Liver (tissue), 9 donors: ENCODE measurements around the gene MAP1S. TPM values are rescaled to one million over a fixed set of nuclear protein-coding genes. Genes with fewer than 3 reads are reported as not detected.
A peak's percentile ranks its signal among the peaks of the same experiment; 100 is the strongest.

ENCODE experiments used
- DNase-seq: peaks from one replicate; pipeline ENCODE4 v3.0.0-alpha.2; 2017; ENCODE audit warnings: low spot score
- H3K27ac ChIP-seq, 2 donors: one replicate each; pipeline ENCODE4 v1.7.0; 2013; ENCODE audit warnings: inconsistent platforms in 2 of 2, low read length in 2 of 2, control low read depth in 1 of 2, low read depth in 1 of 2, mild to moderate bottlenecking in 1 of 2
- H3K27me3 ChIP-seq, 4 donors: one replicate each; pipeline versions ENCODE4 v1.6.1 to v1.7.0; 2013; ENCODE audit warnings: low read length in 3 of 4, inconsistent platforms in 1 of 4, mild to moderate bottlenecking in 1 of 4, moderate library complexity in 1 of 4; ENCODE audit not compliant: control insufficient read depth in 4 of 4, insufficient read depth in 4 of 4
- H3K36me3 ChIP-seq, 4 donors: one replicate each; pipeline versions ENCODE4 v1.6.1 to v1.7.0; 2013; ENCODE audit warnings: low read length in 3 of 4, mild to moderate bottlenecking in 3 of 4, low read depth in 1 of 4, moderate library complexity in 1 of 4; ENCODE audit not compliant: control insufficient read depth in 4 of 4, insufficient read depth in 3 of 4
- H3K4me1 ChIP-seq, 4 donors: one replicate each; pipeline versions ENCODE4 v1.6.1 to v1.7.0; 2013; ENCODE audit warnings: low read length in 3 of 4, mild to moderate bottlenecking in 3 of 4, moderate library complexity in 1 of 4; ENCODE audit not compliant: control insufficient read depth in 4 of 4, insufficient read depth in 4 of 4
- H3K4me3 ChIP-seq, 3 donors: one replicate each; pipeline versions ENCODE4 v1.6.1 to v1.7.0; 2013; ENCODE audit warnings: low read length in 3 of 3, control low read depth in 1 of 3, low read depth in 1 of 3, mild to moderate bottlenecking in 1 of 3
- H3K9ac ChIP-seq, 2 donors: one replicate each; pipeline ENCODE4 v1.7.0; 2013; ENCODE audit warnings: low read length in 2 of 2, mild to moderate bottlenecking in 2 of 2, moderate library complexity in 2 of 2, control low read depth in 1 of 2, low read depth in 1 of 2
- H3K9me3 ChIP-seq, 4 donors: one replicate each; pipeline versions ENCODE4 v1.6.1 to v1.7.0; 2013; ENCODE audit warnings: low read length in 3 of 4; ENCODE audit not compliant: control insufficient read depth in 4 of 4
- EGR1 ChIP-seq, 2 donors: IDR thresholded peaks; 2 replicates each; pipeline ENCODE4 v1.6.1; 2016 to 2018; ENCODE audit warnings: antibody characterized with exemption in 2 of 2, low read depth in 2 of 2
- FOXA1 ChIP-seq: IDR thresholded peaks from 2 replicates; pipeline ENCODE4 v1.6.1; 2016; ENCODE audit warnings: antibody characterized with exemption
- FOXA2 ChIP-seq: IDR thresholded peaks from 2 replicates; pipeline ENCODE4 v1.6.1; 2016; ENCODE audit warnings: antibody characterized with exemption
- GABPA ChIP-seq, 2 donors: IDR thresholded peaks in 1 of 2; conservative IDR thresholded peaks in 1 of 2; 2 replicates each; pipeline ENCODE4 v1.6.1; 2016; ENCODE audit warnings: antibody characterized with exemption in 2 of 2, mild to moderate bottlenecking in 1 of 2, moderate library complexity in 1 of 2
- JUND ChIP-seq, 2 donors: IDR thresholded peaks; 2 replicates each; pipeline ENCODE4 v1.6.1; 2016; ENCODE audit warnings: antibody characterized with exemption in 2 of 2
- NR2F2 ChIP-seq: IDR thresholded peaks from 2 replicates; pipeline ENCODE4 v1.6.1; 2016; ENCODE audit warnings: antibody characterized with exemption
- RAD21 ChIP-seq, 2 donors: IDR thresholded peaks; 2 replicates each; pipeline ENCODE4 v1.6.1; 2016; ENCODE audit warnings: antibody characterized with exemption in 2 of 2, mild to moderate bottlenecking in 2 of 2
- RXRA ChIP-seq, 2 donors: IDR thresholded peaks; 2 replicates each; pipeline ENCODE4 v1.6.1; 2017 to 2018; ENCODE audit warnings: antibody characterized with exemption in 2 of 2, mild to moderate bottlenecking in 1 of 2
- SP1 ChIP-seq: IDR thresholded peaks from 2 replicates; pipeline ENCODE4 v1.6.1; 2018; ENCODE audit warnings: antibody characterized with exemption, mild to moderate bottlenecking
- YY1 ChIP-seq: IDR thresholded peaks from 2 replicates; pipeline ENCODE4 v1.6.1; 2016; ENCODE audit warnings: antibody characterized with exemption, mild to moderate bottlenecking
- WGBS: extraction: QIAGEN DNeasy Blood & Tissue Kit; methylation state at CpG from one replicate; pipeline ENCODE4 v1.1.7; 2013; 5-methylcytosine and 5-hydroxymethylcytosine counted together
- polyA plus RNA-seq, 2 donors: library from polyadenylated mRNA; stranded (reverse) in 1 of 2; unstranded in 1 of 2; fragments of 200-250 nt in 1 of 2; fragments of >200 nt in 1 of 2; fragmentation: Nextera tagmentation in 1 of 2; extraction: Ambion mirVana in 1 of 2; gene quantifications; one replicate each; pipeline versions ENCODE4 v1.2.1 to v1.2.3, GENCODE V29; 2013 to 2015
- total RNA-seq, 2 donors: library from RNA; depleted of rRNA; stranded (reverse); fragments of >200 nt; gene quantifications; one replicate each; pipeline ENCODE4 v1.2.3, GENCODE V29; 2014
- TF ChIP-seq, protein P1 (sequence below): IDR thresholded peaks from 2 replicates; pipeline ENCODE4 v1.6.1; 2016; ENCODE audit warnings: antibody characterized with exemption, mild to moderate bottlenecking
- TF ChIP-seq, protein P2 (sequence below): fragments of 150-350 bp; IDR thresholded peaks from 2 replicates; pipeline ENCODE4 v1.5.1; 2017; ENCODE audit warnings: improper control_type of control experiment, low read depth, low read length; ENCODE audit not compliant: missing input control
- TF ChIP-seq, protein P3 (sequence below): IDR thresholded peaks from 2 replicates; pipeline ENCODE4 v1.6.1; 2016; ENCODE audit warnings: antibody characterized with exemption
- TF ChIP-seq, protein P4 (sequence below): IDR thresholded peaks from 2 replicates; pipeline ENCODE4 v1.6.1; 2016; ENCODE audit warnings: antibody characterized with exemption
- donor health status: healthy.
- donor health status: healthy.
- donor health status: healthy.
- donor health status: healthy.
- donor health status: healthy.

MAP1S gene
- total and polyA plus RNA-seq, 4 donors, result 8.2 to 20.3 (median 10.6) TPM

DNA sequence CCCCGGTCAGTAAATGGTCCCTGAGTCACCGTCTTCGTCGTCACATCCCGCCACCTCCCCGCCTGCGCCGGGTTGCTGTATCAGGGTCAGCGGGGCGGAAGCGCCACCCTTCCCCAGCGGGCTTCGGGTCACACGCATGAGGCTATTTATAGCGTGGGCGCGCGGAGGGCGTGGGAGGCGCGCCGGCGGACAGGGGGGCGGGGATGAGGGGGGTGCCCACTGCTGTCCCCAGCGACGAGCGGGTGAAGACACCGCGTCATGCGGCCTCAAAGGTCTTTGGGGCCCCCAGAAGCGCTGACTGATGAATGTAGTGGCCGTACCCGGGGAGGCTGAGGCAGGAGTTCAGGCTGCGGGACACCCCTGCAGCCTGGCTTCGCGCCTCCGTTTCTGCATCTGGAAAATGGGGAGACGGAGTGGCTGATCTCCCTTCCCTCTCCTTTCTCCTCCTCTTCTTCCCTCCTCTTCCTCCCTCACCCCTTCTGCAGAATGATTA is 39.0 kb upstream of the MAP1S start:
- no peak overlapping the region for H3K4me3 ChIP-seq
- WGBS, result 7% methylated on average over 38 of the region's 38 CpGs

DNA sequence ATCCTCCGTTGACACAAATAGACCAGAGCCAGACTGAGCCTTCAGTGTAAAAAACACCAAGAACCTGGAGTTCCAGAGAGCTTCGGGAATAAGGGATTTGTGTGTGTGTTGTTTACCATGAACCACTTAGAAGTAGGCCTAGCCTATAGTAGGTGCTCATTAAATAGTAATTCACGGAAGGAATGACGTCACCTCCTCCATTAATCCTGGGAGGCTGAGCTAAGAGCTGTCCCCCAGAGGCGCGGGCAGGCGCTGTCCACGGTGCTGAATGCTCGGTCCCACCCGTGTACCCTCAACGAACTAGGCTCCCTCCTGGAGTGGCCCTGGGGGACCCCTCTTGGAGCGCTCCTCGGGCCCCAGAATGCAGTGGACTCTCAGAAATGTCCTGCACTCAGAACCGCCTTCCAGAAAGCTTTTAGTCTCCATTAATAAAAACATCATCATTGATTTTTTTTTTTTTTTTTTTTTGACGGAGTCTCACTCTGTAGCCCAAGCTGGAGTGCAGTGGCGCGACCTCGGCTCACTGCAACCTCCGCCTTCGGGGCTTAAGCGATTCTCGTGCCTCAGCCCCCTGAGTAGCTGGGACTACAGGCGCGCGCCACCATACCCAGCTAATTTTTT is 37.7 kb upstream of the MAP1S start:
- Histone ChIP-seq H3K9ac (no peak overlapping the region), H3K36me3 (no peaks in the 10 kb centered on the region), H3K9me3 (no peaks in the 10 kb centered on the region), H3K4me1 (peaks cover 0 to 5% (median 0%) of the 10 kb centered on the region in 4 donors), H3K27me3 (peaks cover 0 to 3% (median 1%) of the 10 kb centered on the region in 4 donors), H3K4me3 (no peak overlapping the region), H3K27ac (no peak overlapping the region)
- TF ChIP-seq NR2F2, result no peak
- no peak for TF ChIP-seq JUND (IDR thresholded peaks at IDR 0.05)
- TF ChIP-seq, protein P1, sequence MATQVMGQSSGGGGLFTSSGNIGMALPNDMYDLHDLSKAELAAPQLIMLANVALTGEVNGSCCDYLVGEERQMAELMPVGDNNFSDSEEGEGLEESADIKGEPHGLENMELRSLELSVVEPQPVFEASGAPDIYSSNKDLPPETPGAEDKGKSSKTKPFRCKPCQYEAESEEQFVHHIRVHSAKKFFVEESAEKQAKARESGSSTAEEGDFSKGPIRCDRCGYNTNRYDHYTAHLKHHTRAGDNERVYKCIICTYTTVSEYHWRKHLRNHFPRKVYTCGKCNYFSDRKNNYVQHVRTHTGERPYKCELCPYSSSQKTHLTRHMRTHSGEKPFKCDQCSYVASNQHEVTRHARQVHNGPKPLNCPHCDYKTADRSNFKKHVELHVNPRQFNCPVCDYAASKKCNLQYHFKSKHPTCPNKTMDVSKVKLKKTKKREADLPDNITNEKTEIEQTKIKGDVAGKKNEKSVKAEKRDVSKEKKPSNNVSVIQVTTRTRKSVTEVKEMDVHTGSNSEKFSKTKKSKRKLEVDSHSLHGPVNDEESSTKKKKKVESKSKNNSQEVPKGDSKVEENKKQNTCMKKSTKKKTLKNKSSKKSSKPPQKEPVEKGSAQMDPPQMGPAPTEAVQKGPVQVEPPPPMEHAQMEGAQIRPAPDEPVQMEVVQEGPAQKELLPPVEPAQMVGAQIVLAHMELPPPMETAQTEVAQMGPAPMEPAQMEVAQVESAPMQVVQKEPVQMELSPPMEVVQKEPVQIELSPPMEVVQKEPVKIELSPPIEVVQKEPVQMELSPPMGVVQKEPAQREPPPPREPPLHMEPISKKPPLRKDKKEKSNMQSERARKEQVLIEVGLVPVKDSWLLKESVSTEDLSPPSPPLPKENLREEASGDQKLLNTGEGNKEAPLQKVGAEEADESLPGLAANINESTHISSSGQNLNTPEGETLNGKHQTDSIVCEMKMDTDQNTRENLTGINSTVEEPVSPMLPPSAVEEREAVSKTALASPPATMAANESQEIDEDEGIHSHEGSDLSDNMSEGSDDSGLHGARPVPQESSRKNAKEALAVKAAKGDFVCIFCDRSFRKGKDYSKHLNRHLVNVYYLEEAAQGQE, result peak; percentile 98
- TF ChIP-seq, protein P2, sequence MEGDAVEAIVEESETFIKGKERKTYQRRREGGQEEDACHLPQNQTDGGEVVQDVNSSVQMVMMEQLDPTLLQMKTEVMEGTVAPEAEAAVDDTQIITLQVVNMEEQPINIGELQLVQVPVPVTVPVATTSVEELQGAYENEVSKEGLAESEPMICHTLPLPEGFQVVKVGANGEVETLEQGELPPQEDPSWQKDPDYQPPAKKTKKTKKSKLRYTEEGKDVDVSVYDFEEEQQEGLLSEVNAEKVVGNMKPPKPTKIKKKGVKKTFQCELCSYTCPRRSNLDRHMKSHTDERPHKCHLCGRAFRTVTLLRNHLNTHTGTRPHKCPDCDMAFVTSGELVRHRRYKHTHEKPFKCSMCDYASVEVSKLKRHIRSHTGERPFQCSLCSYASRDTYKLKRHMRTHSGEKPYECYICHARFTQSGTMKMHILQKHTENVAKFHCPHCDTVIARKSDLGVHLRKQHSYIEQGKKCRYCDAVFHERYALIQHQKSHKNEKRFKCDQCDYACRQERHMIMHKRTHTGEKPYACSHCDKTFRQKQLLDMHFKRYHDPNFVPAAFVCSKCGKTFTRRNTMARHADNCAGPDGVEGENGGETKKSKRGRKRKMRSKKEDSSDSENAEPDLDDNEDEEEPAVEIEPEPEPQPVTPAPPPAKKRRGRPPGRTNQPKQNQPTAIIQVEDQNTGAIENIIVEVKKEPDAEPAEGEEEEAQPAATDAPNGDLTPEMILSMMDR, result no peak
- peak; percentile 49 for DNase-seq
- 52% methylated on average over 25 of the region's 25 CpGs for WGBS

More for the DNA sequence above, 39.0 kb upstream of the MAP1S start:
- H3K9me3 ChIP-seq, result no peaks in the 10 kb centered on the region
- peaks cover 0 to 3% (median 1%) of the 10 kb centered on the region in 4 donors for H3K27me3 ChIP-seq
- TF ChIP-seq, protein P3, sequence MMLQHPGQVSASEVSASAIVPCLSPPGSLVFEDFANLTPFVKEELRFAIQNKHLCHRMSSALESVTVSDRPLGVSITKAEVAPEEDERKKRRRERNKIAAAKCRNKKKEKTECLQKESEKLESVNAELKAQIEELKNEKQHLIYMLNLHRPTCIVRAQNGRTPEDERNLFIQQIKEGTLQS, result no peak
- TF ChIP-seq GABPA (IDR thresholded peaks at IDR 0.05 in 1 of 2, conservative IDR thresholded peaks at IDR 0.05 in 1 of 2) (peak in 1 of 2 donors; percentile 43), FOXA1 (no peak), JUND (IDR thresholded peaks at IDR 0.05) (peak in 1 of 2 donors; percentile 23), RAD21 (IDR thresholded peaks at IDR 0.05) (peak in 1 of 2 donors; percentile 6), SP1 (peak; percentile 28), NR2F2 (peak; percentile 93)
- peaks cover 0 to 3% (median 0%) of the 10 kb centered on the region in 4 donors for H3K4me1 ChIP-seq
- no peak overlapping the region for H3K27ac ChIP-seq
- H3K36me3 ChIP-seq, result no peaks in the 10 kb centered on the region
- DNase-seq, result peak; percentile 41
- no peak overlapping the region for H3K9ac ChIP-seq

DNA sequence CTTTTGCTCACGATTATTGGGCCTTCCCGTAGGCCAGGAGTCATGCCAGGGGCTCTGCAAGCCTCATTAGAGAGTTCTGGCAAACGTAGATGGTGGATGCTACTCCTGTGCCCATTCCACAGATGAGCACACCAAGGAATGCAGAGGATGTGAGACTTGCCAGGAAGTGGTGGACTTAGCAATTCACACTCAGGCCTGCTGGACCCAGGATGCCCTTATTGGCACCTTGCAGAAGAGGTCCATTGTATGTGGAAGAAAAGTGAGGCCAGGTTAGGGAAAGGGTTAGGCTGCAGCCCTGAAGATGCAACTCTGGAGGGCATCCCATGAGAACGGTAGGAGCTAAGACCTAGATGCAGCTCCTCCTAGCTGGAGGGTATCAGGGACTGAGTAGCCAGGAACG is 37.0 kb upstream of the MAP1S start:
- 58% methylated on average over 5 of the region's 5 CpGs for WGBS
- peaks cover 0 to 7% (median 1%) of the 10 kb centered on the region in 4 donors for H3K27me3 ChIP-seq
- no peak overlapping the region for H3K4me3 ChIP-seq
- no peaks in the 10 kb centered on the region for H3K36me3 ChIP-seq
- H3K27ac ChIP-seq, result no peak overlapping the region
- peaks cover 0 to 5% (median 0%) of the 10 kb centered on the region in 4 donors for H3K4me1 ChIP-seq
- H3K9me3 ChIP-seq, result no peaks in the 10 kb centered on the region
- DNase-seq, result no peak
- no peak overlapping the region for H3K9ac ChIP-seq
- TF ChIP-seq, protein P2, result no peak
- TF ChIP-seq EGR1 (IDR thresholded peaks at IDR 0.05; ENCODE audit: low read depth in 2 of 2), result no peak
- no peak for TF ChIP-seq FOXA2
- no peak for TF ChIP-seq RXRA (IDR thresholded peaks at IDR 0.05)
- TF ChIP-seq, protein P4, sequence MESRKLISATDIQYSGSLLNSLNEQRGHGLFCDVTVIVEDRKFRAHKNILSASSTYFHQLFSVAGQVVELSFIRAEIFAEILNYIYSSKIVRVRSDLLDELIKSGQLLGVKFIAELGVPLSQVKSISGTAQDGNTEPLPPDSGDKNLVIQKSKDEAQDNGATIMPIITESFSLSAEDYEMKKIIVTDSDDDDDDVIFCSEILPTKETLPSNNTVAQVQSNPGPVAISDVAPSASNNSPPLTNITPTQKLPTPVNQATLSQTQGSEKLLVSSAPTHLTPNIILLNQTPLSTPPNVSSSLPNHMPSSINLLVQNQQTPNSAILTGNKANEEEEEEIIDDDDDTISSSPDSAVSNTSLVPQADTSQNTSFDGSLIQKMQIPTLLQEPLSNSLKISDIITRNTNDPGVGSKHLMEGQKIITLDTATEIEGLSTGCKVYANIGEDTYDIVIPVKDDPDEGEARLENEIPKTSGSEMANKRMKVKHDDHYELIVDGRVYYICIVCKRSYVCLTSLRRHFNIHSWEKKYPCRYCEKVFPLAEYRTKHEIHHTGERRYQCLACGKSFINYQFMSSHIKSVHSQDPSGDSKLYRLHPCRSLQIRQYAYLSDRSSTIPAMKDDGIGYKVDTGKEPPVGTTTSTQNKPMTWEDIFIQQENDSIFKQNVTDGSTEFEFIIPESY, result no peak
- no peak for TF ChIP-seq YY1
- no peak for TF ChIP-seq RAD21 (IDR thresholded peaks at IDR 0.05)
